ENCODE measurements around the gene TTC31.
A peak's percentile ranks its signal among the peaks of the same experiment; 100 is the strongest.

The TTC31 gene

DNA sequence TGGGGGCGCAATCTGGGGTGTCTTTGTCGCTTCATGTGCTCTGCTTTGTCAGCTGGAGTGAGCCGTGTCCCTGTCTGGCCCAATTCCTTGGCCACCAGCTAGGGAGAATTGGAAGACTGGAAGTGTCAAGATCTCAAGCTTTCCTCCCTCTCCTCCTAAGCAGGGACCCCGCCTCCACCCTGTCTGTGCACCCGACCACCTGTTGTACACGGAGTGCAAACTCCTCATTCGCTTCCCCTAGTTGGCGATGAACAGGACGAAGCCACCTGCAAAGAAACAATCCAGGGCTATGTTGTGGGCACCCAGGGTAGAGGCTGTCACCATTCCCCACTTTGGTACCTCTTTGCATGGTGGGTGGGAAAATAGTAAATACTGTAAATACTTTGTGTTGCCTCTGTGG is 44.9 kb downstream of the TTC31 start:
- no peak for DNase-seq

DNA sequence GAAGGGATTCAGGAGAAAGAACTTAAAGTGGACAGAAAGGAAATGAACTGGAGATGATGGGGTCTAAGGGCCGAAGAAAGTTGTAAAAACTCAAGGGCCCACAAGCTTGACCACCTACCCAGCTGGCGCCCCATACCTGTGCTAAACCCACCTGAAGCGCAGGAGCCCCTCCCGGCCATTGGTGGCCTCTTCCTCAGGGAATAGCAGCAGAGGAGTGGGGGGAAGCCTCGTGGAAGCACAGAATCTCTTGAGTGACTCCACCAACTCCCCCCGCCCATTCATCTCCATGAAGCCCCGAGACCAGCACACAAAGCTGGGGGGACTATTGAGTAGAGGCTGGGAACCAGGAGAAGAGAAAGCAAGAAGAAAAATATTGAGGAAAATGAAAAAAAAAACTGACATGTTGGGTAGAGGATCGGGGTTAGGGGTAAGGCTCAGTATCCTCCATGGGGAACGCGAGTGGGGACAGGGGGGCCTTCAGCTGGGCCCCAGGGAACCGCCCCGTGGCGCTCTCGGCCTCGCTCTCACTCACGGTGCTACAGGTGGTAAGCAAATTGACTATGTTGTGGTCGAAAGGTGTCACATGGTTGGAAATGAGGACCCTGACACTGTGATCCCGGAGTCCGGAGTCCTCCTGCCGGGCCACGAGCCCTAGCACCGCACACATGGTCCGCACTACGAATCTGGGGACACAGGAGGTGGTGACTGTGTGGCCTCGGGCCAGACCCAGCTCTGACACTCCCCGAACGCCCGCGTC is 45.9 kb downstream of the TTC31 start:
- no peak for DNase-seq

DNA sequence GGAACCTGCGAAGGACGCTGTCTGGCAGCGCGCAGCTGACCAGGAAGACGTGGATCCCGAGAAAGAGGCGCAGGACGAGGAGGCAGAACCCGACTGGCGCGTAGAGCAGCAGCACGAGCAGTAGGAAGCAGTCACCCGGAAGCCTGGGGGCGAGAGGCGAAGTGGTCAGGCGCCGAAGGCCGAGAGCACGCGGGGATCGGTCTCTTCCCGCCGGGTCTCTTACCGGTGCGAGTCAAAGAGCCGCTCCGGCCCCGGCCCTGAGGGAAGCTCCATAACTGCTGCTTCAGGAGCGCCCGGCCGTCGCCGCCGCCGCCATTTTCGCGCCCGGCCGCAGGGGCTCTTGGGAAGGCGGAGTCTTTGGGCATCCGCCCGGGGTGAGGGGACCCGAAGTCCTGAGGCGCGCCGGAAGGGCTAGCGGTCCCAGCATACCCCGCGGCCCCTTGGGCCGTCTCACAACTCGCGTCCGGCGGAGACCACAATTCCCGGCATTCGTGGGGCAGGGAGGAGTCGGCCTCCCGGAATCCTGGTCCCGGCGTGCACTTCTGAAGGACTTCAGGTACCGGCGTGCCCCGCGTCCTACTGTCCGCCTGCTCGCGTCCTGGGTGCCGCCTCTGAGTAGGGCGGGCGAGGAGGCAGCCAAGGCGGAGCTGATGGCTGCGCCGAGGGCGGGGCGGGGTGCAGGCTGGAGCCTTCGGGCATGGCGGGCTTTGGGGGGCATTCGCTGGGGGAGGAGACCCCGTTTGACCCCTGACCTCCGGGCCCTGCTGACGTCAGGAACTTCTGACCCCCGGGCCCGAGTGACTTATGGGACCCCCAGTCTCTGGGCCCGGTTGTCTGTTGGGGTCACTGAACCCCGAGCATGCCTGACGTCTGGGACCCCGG is 46.7 kb downstream of the TTC31 start, which contains the start of the genes AUP1 and HTRA2:
Gene AUP1 (minus strand): TSS at position 350 of the 882 bp plus-strand sequence. CDS start 77 bp downstream, at position 273.
Gene HTRA2 (plus strand): TSS at position 577 of the 882 bp plus-strand sequence. CDS start 74 bp downstream, at position 651.
- peak; percentile 100 for DNase-seq

DNA sequence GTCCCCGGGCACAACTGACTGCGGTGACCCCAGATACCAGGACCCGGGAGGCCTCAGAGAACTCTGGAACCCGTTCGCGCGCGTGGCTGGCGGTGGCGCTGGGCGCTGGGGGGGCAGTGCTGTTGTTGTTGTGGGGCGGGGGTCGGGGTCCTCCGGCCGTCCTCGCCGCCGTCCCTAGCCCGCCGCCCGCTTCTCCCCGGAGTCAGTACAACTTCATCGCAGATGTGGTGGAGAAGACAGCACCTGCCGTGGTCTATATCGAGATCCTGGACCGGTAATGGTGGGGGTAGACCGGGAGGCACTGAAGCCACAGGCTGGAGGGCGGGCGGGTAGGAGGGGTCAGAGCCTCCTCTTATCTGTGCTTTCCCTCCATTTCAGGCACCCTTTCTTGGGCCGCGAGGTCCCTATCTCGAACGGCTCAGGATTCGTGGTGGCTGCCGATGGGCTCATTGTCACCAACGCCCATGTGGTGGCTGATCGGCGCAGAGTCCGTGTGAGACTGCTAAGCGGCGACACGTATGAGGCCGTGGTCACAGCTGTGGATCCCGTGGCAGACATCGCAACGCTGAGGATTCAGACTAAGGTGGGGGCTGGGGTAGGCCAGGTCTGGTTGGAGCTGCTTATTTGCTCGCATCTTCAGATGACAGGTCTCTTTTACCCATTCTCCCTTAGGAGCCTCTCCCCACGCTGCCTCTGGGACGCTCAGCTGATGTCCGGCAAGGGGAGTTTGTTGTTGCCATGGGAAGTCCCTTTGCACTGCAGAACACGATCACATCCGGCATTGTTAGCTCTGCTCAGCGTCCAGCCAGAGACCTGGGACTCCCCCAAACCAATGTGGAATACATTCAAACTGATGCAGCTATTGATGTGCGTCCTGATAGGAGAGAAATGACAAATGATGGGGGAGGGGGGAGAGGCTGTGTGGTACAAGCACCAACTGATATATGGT is 47.6 kb downstream of the TTC31 start:
- peak; percentile 79 for DNase-seq

DNA sequence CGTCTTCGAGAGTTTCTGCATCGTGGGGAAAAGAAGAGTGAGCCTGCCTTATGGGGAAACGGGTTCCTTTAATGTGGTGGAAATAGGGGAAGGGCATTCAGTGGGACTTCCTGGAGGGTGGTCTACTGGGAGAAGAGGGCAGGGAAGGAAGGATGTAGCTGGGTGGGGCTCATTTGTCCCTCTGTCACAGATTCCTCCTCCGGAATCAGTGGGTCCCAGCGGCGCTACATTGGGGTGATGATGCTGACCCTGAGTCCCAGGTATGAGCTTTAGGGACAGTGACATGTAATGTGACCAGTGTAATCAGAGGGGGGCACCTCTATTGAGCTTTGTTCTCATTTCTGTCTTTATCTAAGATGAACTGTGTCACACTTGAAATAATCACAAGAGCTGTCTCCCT is 48.8 kb downstream of the TTC31 start:
- no peak for DNase-seq

DNA sequence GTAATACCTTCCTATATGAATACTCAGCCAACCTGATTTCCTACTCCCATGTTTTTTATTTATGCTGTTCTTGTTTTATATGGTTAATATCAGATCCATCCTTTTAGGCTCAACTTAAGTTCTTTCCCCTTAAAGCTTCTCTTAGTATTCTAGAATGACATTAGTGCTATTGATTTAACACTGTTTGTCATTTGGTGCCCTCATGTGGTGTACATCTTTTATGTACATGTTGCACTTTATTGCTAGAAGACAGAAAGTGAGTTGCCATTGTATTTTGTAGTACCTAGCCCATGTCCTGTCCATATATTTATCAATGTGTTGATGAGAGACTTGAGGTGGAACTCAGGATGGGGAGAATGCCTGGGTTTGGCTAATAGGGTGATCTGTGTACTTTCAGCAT is 49.3 kb downstream of the TTC31 start:
- DNase-seq, result peak; percentile 69

DNA sequence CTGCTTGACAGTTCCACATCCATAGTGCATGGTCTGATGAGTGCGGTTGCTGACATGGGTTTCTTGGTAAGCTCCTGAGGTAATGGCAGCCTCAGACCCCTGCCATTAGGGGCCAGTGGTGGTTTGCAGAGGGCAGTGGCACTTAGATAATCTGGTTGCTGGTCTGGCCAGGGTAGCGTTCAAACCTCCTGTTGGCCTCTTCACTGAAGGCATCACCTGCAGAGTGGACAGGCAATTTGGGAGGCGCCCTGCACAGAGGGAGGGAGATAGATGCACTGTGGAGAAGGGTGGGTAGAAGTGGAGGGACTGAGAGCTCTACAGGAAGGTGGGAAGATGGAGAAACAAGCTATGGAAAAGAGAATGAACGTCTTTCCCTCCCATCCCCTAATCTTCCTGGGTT is 50.6 kb downstream of the TTC31 start:
- no peak for DNase-seq

DNA sequence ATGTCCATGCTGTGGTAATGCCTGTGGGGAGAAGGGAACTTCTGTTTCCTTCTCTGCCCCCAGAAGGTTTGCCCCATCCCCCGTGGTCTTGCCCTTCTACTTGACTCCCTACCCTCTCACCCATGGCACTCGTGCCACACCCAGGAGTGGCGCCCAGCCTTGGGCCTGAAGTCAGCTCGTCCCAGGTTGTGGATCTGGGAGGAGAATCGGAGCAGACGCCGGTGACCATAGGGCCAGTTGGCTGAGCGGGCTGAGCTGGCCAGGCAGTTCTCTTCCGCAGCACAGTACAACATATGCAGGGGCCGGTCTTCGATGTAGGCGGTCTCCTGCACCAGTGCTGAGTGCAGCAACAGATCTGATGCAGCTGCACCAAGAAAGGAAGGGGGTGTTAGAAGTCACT is 51.5 kb downstream of the TTC31 start:
- DNase-seq, result no peak

DNA sequence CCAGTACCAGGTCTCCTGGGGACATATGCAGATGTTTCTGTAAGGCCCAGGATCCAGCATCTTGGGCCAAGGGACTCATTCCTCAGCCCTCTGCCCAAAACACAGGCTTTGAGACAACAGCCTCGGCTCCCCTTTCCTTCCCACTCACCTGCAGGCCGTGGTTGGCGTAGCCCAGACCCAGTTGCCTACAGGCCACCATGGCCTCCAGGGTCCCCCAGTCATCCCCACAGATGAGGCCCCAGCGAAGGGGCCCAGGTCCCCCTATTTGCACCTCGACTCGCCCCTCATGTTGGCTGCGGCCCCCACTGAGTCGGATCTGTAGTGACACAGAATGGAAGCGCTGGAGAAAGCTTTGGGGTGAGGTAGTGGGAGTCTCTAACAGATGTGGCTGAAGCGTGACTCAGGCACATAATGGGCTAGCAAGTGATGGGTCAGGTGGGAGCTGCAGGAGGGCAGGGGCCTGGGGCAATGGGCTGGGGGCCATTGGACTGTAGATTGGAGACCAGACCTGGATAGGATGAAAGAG is 52.6 kb downstream of the TTC31 start:
- DNase-seq, result no peak

DNA sequence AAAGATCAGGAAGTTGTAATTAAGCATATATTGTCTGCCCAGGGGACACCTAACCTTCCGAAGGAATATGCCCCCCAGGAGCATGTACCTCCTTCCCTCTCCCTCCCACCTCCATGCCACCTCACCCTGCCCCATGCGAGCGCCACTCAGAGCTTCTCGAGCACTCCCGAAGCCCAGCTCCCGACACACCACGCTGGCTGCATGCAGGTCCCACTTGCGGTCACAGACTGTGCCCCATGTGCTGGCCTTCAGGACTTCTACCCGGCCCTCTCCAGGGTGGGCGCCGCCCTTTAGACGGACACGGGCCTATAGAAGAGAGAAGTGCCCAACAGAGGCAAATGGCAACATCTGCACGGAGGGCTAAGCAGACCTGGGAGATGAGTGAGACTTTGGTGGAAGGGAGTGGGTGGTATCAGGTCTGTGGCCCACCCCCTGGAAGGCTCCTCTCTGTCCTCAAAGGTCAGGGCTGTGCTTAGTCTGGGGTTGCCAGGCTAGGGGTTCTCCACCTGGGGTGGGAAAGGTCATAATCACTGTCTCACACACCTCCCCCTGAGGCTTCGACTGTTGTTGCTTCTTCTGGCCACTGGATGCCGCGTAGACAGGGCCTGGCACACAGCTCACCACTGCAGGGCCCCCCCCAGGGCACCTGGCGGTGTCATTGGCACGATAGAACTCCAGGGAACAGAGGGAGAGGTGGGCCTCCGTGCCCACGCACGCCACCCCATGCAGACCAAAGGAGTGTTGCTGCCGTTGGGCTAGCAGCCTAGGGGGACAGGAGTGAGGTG is 53.5 kb downstream of the TTC31 start:
- no peak for DNase-seq

DNA sequence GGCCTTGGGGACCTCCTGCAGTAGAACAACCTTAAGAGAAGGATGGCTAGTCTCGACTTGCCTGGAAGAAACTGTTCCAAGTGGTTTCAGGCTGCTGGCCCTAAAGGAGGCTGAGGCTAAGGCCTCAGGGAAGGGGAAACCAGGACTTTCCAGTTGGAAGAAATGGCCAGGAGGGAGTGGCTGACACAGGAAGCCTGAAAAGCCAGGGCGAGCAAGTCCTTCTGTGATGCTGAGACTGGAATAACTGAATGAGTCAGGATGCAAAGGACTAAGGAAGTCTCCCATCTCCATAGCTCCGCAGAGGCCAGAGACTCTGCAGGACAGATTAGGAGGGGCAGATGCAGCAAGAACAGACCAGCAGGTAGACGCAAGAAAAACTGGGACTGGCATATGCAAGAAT is 54.3 kb downstream of the TTC31 start:
- DNase-seq, result no peak

DNA sequence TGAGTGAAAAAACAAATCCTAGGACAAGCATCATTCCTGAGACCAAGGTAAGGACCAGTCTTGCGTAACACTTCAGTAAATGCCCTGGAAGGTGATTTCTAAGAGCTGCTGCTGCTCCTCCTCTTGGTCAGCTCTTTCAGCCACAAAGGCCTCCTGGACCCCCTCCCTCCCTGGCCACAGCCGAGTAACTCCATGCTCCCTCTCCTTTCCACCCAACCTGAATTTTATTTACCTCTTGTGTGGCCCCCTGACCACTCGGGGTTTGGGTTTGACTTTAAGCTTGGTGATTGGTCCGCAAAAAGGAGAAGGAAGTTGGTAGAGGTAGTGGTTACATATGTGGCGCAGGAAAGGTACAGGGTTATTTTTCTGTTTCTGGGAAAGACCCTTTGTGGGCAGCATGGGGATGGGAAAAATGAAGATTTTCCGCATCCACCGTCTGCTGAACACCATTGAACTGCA is 56.0 kb downstream of the TTC31 start:
- DNase-seq, result no peak

DNA sequence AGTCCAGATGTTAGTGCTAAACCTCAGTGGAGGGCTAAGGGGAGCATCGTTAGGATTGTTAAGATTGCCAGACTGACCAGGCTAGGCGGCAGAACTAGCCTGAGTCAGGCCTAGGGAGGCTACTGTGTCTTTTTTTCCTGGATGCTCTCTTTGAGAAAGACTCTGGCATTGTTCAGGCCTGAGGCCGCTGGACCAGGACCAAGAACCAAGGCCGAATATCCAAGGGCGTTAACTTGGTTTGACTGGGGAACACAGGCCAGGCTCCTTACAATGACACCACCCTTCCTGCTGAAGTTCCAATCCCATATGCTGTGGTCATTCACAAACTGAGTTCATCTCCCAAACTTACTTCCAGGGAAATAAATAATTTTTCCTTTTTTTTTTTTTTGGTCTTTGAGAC is 57.4 kb downstream of the TTC31 start:
- no peak for DNase-seq

DNA sequence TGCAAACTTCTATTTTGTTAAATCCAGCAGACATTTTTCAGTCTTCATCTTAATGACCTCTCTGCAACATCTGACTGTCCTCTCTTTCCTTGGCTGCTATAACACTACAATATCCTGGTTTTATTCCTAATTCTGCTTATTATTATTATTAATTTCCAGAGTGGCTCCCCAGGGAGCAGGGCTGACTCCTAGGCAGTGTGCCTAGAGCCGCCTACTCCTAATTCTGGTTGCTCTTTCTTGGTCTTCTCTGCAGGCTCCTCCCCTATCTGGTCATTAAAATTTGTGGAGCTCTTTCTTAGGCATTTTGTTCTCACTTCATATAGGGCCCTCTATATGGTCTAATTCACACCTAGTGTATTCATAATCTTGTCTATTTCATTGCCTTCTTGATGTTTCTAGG is 60.1 kb downstream of the TTC31 start:
- DNase-seq, result no peak
